ENCODE data around the gene ESRRG.

ESRRG gene

GRCh38 chr1:216604771-216605170, 118.5 kb downstream of the ESRRG start:
- Histone ChIP-seq H3K4me1 (ENCODE audit: insufficient read depth, low read length, poor library complexity, severe bottlenecking) (no peaks in the 10 kb centered on the region), H3K4me2 (ENCODE audit: low read depth, low read length, poor library complexity, severe bottlenecking) (no peak overlapping the region), H3K27me3 (ENCODE audit: insufficient read depth, low read length, poor library complexity, severe bottlenecking) (no peaks in the 10 kb centered on the region), H3K79me2 (ENCODE audit: insufficient read depth, low read length) (no peaks in the 10 kb centered on the region), H3K9me2 (replicated peaks; ENCODE audit: low read depth, low read length) (no peaks in the 10 kb centered on the region), H3K36me3 (ENCODE audit: insufficient read depth, low read length) (no peaks in the 10 kb centered on the region), H3K4me3 (ENCODE audit: low read length, poor library complexity, severe bottlenecking) (no peak overlapping the region), H3F3A (ENCODE audit: low read depth) (no peaks in the 10 kb centered on the region), H3K9me3 (ENCODE audit: insufficient read depth, low read depth, low read length) (no peaks in the 10 kb centered on the region), H4K20me1 (ENCODE audit: insufficient read depth, low read length, poor library complexity, severe bottlenecking) (no peaks in the 10 kb centered on the region), H2AFZ (ENCODE audit: low read length) (no peak overlapping the region), H3K9ac (ENCODE audit: low read depth, low read length, poor library complexity, severe bottlenecking) (no peak overlapping the region)
- TF ChIP-seq CTCF (conservative IDR thresholded peaks at IDR 0.05; ENCODE audit: low read length) (no peak), EZH2phosphoT487 (IDR thresholded peaks at IDR 0.05; ENCODE audit: borderline replicate concordance) (no peak)

GRCh38 chr1:216600730-216601609, 122.3 kb downstream of the ESRRG start:
- H4K20me1 ChIP-seq (ENCODE audit: insufficient read depth, low read length, poor library complexity, severe bottlenecking): no peaks in the 10 kb centered on the region
- no peaks in the 10 kb centered on the region for H3K36me3 ChIP-seq (ENCODE audit: insufficient read depth, low read length)
- H3F3A ChIP-seq (ENCODE audit: low read depth): no peaks in the 10 kb centered on the region
- H3K9me2 ChIP-seq (replicated peaks; ENCODE audit: low read depth, low read length): no peaks in the 10 kb centered on the region
- no peak overlapping the region for H3K4me2 ChIP-seq (ENCODE audit: low read depth, low read length, poor library complexity, severe bottlenecking)
- H3K4me3 ChIP-seq (ENCODE audit: low read length, poor library complexity, severe bottlenecking): no peak overlapping the region
- H3K9me3 ChIP-seq (ENCODE audit: insufficient read depth, low read depth, low read length): no peaks in the 10 kb centered on the region
- no peak overlapping the region for H2AFZ ChIP-seq (ENCODE audit: low read length)
- no peaks in the 10 kb centered on the region for H3K27me3 ChIP-seq (ENCODE audit: insufficient read depth, low read length, poor library complexity, severe bottlenecking)
- no peak overlapping the region for H3K9ac ChIP-seq (ENCODE audit: low read depth, low read length, poor library complexity, severe bottlenecking)
- H3K79me2 ChIP-seq (ENCODE audit: insufficient read depth, low read length): no peaks in the 10 kb centered on the region
- TF ChIP-seq EZH2phosphoT487 (IDR thresholded peaks at IDR 0.05; ENCODE audit: borderline replicate concordance) (no peak), CTCF (conservative IDR thresholded peaks at IDR 0.05; ENCODE audit: low read length) (no peak)
- H3K4me1 ChIP-seq (ENCODE audit: insufficient read depth, low read length, poor library complexity, severe bottlenecking): no peaks in the 10 kb centered on the region

GRCh38 chr1:216599851-216600250, 123.4 kb downstream of the ESRRG start:
- no peaks in the 10 kb centered on the region for H3K36me3 ChIP-seq (ENCODE audit: insufficient read depth, low read length)
- no peaks in the 10 kb centered on the region for H3K79me2 ChIP-seq (ENCODE audit: insufficient read depth, low read length)
- no peak overlapping the region for H2AFZ ChIP-seq (ENCODE audit: low read length)
- TF ChIP-seq EZH2phosphoT487 (IDR thresholded peaks at IDR 0.05; ENCODE audit: borderline replicate concordance) (no peak), CTCF (conservative IDR thresholded peaks at IDR 0.05; ENCODE audit: low read length) (no peak)
- H3K4me2 ChIP-seq (ENCODE audit: low read depth, low read length, poor library complexity, severe bottlenecking): no peak overlapping the region
- no peaks in the 10 kb centered on the region for H4K20me1 ChIP-seq (ENCODE audit: insufficient read depth, low read length, poor library complexity, severe bottlenecking)
- H3K9me2 ChIP-seq (replicated peaks; ENCODE audit: low read depth, low read length): no peaks in the 10 kb centered on the region
- H3K9me3 ChIP-seq (ENCODE audit: insufficient read depth, low read depth, low read length): no peaks in the 10 kb centered on the region
- no peaks in the 10 kb centered on the region for H3K27me3 ChIP-seq (ENCODE audit: insufficient read depth, low read length, poor library complexity, severe bottlenecking)
- no peak overlapping the region for H3K9ac ChIP-seq (ENCODE audit: low read depth, low read length, poor library complexity, severe bottlenecking)
- H3K4me1 ChIP-seq (ENCODE audit: insufficient read depth, low read length, poor library complexity, severe bottlenecking): no peaks in the 10 kb centered on the region
- H3F3A ChIP-seq (ENCODE audit: low read depth): no peaks in the 10 kb centered on the region
- H3K4me3 ChIP-seq (ENCODE audit: low read length, poor library complexity, severe bottlenecking): no peak overlapping the region

Measured in Loucy (cell line).